Astrocyte of the spinal cord (primary cell): Measurements from ENCODE around the gene PLD5.
"Not testable (repeated sequence)": the region's sequence is repeated elsewhere in the genome, so short reads cannot be mapped to it uniquely, and the experiment has no call there.

Source experiments
- DNase-seq: peaks from one replicate; pipeline ENCODE4 v3.0.0; 2011; ENCODE audit warnings: low read depth, low spot score
- H3K4me3 ChIP-seq: 2 replicates; pipeline ENCODE4 v1.5.1; 2011; ENCODE audit warnings: low read depth, mild to moderate bottlenecking, low read length, moderate library complexity
- CTCF ChIP-seq: IDR thresholded peaks from 2 replicates; pipeline ENCODE4 v1.5.1; 2012; ENCODE audit warnings: low read depth, mild to moderate bottlenecking, low read length, inconsistent platforms
- in situ Hi-C: cut with HindIII; loops from 2 replicates; pipeline ENCODE4 v1.10.0; 2017; ENCODE audit warnings: low sequenced_read_pairs

PLD5 gene

GRCh38 chr1:242401937-242402336, 122.6 kb downstream of the PLD5 start:
- in situ Hi-C loops: no loop called here
- TF ChIP-seq CTCF: no peak

GRCh38 chr1:242398351-242398750, 126.1 kb downstream of the PLD5 start:
- DNase-seq: no peak
- in situ Hi-C loops: no loop called here
- TF ChIP-seq CTCF: no peak
- H3K4me3 ChIP-seq: no peak overlapping the region

More at GRCh38 chr1:242401937-242402336, 122.6 kb downstream of the PLD5 start:
- H3K4me3 ChIP-seq: no peak overlapping the region
- no peak for DNase-seq

- no peak for TF ChIP-seq CTCF
- no peak for DNase-seq
- in situ Hi-C loops: no loop called here
- no peak overlapping the region for H3K4me3 ChIP-seq
Observed at GRCh38 chr1:242391896-242392295, 132.6 kb downstream of the PLD5 start.

GRCh38 chr1:242376121-242376520, 148.4 kb downstream of the PLD5 start:
- DNase-seq, in situ Hi-C loops, H3K4me3 ChIP-seq: not testable (repeated sequence)

GRCh38 chr1:242350446-242350845, 174.1 kb downstream of the PLD5 start:
- DNase-seq, in situ Hi-C loops, H3K4me3 ChIP-seq: not testable (repeated sequence)

- DNase-seq: no peak
- in situ Hi-C loops: no loop called here
- TF ChIP-seq CTCF: no peak
- H3K4me3 ChIP-seq: no peak overlapping the region
Observed at GRCh38 chr1:242349636-242350035, 174.9 kb downstream of the PLD5 start.

GRCh38 chr1:242330865-242331264, 193.6 kb downstream of the PLD5 start:
- H3K4me3 ChIP-seq, DNase-seq, in situ Hi-C loops: not testable (repeated sequence)

GRCh38 chr1:242327381-242327780, 197.1 kb downstream of the PLD5 start:
- in situ Hi-C loops, H3K4me3 ChIP-seq, DNase-seq: not testable (repeated sequence)

- peak; percentile 36 for DNase-seq
- H3K4me3 ChIP-seq, in situ Hi-C loops: not testable (repeated sequence)
Observed at GRCh38 chr1:242321981-242322380, 202.5 kb downstream of the PLD5 start.
